Activated CD4-positive, alpha-beta T cell treated with anti-CD3 and anti-CD28 coated beads for 24 hours (primary cell): ENCODE results near the gene IGFBPL1.
"Not testable (repeated sequence)": the region's sequence is repeated elsewhere in the genome, so short reads cannot be mapped to it uniquely, and the experiment has no call there.

Experiments used
- DNase-seq, 2 donors: peaks; one replicate each; pipeline ENCODE4 v3.0.0-alpha.2; 2020; ENCODE audit warnings: low read depth in 2 of 2

IGFBPL1 gene

DNA sequence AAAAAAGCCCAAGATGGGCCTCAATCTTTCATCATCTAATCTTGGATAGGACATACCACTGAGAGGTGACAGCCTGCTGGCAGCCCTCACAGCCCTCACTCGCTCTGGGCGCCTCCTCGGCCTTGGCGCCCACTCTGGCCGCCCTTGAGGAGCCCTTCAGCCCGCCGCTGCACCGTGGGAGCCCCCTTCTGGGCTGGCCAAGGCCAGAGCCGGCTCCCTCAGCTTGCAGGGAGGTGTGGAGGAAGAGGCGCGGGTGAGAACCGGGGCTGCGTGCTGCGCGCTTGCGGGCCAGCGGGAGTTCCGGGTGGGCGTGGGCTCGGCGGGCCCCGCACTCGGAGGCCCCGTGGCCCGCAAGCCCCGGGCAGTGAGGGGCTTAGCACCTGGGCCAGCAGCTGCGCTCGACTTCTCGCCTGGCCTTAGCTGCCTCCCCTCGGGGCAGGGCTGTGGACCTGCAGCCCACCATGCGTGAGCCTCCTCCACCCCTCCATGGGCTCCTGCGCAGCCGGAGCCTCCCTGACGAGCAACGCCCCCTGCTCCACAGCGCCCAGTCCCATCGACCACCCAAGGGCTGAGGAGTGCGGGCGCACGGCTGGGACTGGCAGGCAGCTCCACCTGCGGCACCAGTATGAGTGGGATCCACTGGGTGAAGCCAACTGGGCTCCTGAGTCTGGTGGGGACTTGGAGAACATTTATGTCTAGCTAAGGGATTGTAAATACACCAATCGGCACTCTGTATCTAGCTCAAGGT, 46.7 kb downstream of the IGFBPL1 start:
- DNase-seq = not testable (repeated sequence)

DNA sequence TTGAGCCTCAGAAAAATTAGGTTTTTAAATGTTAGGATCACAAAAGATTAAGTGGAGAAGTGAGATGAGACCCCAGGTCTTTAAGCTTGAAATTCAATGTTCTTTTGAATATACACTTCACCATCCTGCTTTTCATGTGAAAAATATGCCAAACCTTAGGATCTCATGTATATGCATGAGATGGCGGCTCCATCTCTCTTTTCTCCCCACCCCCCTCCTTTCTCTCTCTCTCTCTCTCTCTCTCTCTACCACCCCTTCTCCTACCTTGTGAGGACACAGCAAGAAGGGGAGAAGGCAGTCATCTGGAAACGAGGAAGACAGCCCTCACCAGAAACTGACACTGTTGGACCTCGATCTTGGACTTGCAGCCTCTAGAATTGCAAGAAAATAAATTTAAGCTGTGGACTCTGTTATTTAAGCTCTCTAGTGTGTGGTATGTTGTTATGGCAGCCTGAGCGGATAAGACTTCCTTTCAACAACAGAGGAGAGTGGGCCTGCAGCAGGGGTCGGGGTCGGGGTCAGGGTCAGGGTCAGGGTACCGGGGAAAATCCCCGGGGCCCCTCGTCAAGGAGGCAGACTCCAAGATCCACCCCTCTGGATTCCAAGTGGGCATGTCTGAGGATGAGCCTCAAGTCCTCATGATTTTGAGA, 48.1 kb downstream of the IGFBPL1 start:
- no peak for DNase-seq

GRCh38 chr9:38375572-38375963, 48.7 kb downstream of the IGFBPL1 start:
- no peak for DNase-seq

- DNase-seq = no peak
These were observed 49.2 kb downstream of the IGFBPL1 start for GRCh38 chr9:38374847-38375571.

GRCh38 chr9:38373679-38374078, 50.6 kb downstream of the IGFBPL1 start:
- no peak for DNase-seq

DNA sequence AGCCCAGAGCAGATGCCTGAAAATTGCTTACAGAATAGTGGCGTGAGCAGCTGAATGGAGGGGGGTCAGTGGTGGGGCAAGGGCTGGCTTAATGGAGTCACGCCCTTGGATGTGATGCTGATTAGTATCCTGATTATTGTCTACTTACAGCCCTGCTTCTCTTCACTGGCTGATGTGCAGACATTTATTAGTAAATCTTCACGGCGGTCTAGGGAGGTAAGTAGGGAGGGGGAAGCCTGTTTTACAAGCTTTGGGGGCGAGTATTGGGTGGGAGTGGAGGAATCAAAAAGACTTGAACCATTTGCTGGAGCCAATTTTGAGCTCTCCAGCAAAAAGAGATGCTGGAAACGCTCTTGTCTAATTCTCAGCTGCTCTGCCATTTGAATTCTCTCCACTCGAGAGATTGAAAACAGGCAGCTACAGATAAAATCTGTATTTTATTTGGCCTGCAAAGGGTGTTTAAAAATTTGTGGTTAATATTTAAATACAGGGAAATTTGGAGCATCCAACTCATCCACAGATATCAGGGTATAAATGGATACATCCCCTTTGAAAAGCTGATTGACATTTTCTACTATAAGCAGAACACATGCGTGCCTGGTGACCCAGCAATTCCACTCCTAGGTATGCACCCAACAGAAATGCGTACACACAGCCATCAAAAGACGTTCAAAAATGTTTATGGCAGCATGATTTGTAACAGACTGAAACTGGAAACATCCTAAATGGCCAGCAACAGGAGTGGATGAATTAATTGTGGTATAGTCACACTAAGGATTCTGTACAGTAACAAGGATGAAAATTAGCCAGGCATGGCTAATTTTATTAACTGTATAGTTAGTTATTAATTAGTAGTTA, 51.3 kb downstream of the IGFBPL1 start:
- DNase-seq = no peak

GRCh38 chr9:38371495-38371894, 52.8 kb downstream of the IGFBPL1 start:
- DNase-seq = no peak

DNA sequence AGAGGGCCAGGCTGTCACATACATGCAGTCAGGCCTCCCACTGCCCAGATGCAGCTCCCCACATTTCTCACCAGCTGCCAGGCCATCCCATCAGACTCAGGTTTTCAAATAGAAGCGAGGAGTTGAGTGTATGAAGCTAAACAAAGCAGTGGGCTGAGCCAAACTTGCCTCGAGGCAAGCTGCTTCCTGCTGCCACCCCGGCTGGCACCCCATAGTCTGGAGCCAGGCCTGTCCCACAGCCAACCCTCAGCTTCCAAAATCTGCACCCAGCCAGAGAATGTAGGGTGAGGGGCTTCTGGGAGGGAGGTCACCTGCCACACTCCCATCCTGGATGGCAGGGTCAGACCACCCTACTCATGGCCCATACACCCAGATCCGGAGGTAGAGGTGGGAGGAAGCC, 54.1 kb downstream of the IGFBPL1 start:
- no peak for DNase-seq

DNA sequence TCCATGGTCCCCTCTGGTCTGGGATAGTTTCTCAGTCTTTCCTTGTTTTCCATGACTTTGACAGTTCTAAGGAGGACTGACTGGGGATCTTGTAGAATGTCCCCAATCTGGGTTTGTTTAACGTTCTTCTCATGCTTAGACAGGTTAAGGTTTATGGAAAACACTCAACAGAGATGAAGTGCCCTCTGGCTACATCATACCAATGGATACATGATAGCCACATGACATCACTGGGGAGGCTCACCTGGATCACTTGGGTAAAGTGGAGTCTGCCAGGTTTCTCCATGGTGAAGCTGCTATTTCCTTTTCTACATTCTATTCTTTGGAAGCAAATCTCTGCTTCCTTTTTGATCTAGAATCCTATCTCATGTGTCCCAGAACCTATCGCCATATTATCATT, 55.5 kb downstream of the IGFBPL1 start:
- no peak for DNase-seq

GRCh38 chr9:38367898-38368297, 56.4 kb downstream of the IGFBPL1 start:
- DNase-seq = no peak

DNA sequence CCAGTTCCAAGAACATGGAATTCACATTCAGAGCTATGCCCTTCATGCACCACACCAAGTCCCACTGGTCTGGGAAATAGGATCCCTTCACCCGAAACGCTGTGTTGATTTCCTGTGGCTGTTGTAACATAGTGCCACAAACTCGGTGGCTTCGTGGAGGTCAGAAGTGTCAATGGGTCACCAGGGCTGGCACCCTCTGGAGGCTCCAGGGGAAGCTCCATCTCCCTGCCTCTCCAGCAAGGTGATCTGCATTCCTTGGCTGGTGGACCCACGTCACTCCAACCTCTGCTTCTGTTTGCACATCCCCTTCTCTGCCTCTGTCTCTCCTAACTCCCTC, 60.7 kb downstream of the IGFBPL1 start:
- no peak for DNase-seq

DNA sequence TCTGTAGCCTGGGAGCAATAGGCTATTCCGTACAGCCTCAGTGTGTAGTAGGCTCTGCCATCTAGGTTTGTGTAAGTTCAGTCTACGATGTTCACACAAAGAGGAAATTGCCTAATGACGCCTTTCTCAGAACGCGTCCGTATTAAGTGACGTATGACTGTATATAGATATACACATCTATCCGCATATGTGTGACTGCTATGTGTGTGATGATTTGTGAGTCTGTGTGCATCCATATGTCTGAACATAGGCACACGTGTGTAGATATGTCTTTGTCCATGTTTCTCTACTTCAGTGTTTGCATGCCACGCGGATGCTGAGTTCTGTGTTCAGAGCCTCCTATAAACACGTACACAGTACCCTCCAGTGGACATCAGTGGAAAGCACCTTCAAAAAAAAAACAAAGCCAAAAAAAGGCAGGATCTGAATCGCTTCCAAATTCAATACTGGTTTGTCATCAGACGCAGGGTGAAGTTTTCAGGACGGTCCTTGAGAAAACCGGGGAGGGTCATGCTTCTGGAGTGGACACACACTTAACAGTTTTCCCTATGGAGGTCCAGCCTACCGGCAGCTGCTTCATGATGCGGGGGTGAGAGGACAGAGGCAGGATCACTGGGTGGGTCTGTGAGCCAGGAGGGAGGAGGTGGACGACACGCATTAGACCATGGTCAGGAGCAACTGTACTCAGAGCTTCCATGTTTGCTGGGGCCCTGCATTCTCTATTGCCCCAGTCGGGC, 61.2 kb downstream of the IGFBPL1 start:
- DNase-seq = no peak

DNA sequence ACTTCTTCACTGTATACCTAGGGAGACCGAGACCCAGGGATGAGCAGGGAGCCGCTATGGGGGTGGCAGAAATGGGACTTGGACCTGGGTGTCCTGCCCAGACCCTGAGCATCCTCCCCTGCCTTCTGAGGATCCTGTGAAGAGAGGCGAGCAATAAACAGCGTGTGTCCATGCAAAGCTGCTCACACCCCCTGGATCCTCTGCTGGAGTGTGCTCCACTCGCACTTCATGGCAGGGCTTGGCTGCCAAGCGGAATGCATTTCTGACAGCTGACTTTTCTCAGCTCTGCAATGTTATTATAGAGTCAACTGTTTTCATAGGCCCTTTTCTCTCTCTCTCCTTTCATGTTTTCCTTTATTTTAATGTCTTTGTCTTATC, 62.8 kb downstream of the IGFBPL1 start:
- no peak for DNase-seq

GRCh38 chr9:38360839-38361472, 63.3 kb downstream of the IGFBPL1 start:
- DNase-seq = no peak

GRCh38 chr9:38359689-38360385, 64.4 kb downstream of the IGFBPL1 start:
- no peak for DNase-seq

DNA sequence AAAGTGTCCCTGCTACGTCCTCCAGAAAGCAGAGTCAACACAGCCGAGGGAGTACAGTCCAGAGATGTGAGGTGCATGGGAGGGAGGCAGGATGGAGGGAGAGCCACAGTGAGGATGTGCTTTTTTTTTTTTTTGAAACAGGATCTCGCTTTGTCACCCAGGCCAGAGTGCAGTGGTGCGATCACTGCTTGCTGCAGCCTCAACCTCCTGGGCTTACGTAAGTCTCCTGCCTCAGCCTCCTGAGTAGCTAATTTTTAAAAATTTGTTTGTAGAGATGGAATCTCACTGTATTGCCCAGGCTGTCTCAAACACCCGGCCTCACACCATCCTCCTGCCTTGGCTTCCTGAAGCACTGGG, 65.0 kb downstream of the IGFBPL1 start:
- DNase-seq = no peak

- no peak for DNase-seq
These were observed 65.6 kb downstream of the IGFBPL1 start for GRCh38 chr9:38358390-38359296.

DNA sequence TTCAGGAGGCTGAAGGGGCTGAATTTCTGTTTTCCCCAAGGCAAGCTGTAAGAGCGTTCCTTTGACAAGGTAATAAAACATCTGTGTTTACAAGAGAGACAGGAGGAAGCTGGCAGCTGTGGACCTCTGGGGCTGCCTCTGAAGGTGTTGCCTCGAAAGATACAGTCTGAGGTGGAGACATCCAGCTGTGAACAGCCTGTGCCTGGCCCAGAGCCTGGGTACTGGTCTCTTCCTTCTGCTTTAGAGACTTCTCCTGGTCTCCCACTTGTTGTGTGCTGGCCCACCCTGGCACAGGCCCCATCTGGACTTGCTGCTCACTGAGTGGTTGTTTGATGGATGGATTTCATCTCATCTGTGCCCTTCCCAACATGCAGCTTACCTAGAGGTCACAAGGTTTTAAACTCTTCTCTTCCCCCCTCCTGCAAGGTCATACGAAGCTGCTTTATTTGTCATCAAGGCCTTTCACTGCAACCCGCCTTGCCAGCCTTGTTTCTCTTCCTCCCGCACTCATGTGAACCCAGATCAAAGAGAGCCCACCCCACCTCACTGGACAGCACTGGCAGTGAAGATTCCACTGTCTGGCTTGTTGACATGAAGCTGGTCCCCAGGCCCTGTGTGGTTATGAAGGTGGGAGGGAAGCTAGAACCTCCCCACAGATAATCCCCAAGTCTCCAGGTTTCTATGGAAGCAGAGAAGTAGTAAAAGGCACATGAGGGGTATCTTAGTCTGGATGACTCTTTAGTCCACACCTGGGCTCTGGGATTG, 66.7 kb downstream of the IGFBPL1 start:
- DNase-seq = no peak

DNA sequence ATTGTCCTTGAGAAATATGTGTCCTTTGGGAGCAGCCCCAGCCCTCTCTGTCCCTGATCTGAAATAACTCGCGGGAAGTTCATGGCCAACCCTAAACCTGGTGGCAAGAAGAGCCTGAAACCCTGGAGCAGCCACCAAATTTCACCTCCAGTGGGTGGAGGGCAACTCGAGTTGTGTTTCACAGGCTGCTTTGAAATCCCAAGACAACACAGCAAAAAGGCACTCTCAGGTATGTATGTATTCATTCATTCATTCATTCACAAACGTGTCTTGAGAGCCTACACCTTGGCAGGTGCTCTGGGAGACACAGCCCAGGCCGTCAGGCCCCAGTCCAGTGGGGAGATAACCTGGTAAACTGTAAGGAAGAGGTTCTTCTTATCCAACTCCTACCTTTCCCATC, 67.4 kb downstream of the IGFBPL1 start:
- no peak for DNase-seq
